NCI-H510A (cell line): ENCODE measurements around the gene TMEM258.

Experiments used
- DNase-seq: peaks from one replicate; lab custom pipeline; 2025; lab: John Stamatoyannopoulos, UW

Gene TMEM258

GRCh38 chr11:61795459-61795858 is 3.1 kb upstream of the TMEM258 start:
- DNase-seq = no peak

DNA sequence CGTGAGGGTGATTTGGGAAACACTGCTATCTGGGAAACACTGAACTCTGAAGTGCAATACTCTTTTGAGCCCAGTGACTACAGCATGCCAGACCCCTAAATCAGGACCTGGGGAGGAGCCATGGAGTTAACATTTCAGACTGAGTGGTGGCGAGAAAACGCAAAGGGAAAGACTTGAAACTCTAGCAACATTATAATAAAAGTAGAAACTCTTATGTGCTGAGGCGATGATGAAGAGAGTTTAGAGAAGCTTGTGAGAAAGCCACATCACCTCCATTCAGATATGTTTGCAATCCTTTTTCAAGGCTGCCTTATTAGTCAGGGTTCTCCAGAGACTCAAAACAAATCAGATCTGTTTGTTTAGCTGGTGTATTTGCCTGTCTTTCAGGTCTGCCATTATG is 2.2 kb upstream of the TMEM258 start:
- DNase-seq = no peak

DNA sequence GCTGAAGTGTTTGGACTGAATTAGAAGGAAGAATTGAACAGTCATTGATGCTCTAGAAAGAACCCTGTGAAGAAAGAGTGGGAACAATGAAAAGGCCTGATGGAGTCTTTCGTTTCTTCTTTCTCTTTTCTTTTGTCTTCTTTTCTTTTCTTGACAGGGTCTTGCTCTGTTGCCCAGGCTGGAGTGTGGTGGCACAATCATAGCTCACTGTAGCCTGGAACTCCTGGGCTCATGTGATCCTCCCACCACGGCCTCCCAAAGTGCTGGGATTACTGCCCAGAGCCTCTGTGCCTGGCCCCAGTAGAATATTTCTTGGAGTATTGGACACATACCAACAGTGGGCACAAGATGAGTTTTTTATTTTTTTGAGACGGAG is 1.4 kb upstream of the TMEM258 start:
- no peak for DNase-seq

- DNase-seq = no peak
Measured at GRCh38 chr11:61793083-61793828, 857 bp upstream of the TMEM258 start.

DNA sequence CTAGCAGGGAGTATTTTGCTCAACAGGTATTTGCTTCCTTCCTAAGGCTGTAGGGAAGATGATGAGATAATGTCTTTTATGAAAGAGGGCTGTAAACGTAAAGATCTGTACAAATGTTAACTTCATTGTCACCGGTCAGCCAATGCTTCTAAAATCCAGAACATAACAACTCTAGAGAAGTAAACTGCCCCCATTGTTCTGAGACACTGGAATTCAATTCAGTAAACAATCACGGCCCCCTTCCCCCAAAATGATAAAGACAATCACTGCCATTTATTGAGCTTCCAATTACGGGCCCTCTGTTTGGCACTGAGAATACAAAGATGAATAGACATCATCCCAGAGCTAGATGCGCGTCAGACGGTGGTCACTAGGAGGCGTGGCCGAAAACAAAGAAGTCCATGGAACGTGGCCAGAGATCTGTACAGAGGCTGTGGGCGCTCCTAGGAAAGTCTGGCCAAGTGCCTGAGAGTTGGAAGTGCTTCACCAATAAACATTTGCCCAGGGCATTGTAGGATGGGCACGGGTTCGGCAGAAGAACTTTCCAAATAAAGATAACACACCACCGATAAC is 576 bp downstream of the TMEM258 start:
- peak; percentile 69 for DNase-seq

DNA sequence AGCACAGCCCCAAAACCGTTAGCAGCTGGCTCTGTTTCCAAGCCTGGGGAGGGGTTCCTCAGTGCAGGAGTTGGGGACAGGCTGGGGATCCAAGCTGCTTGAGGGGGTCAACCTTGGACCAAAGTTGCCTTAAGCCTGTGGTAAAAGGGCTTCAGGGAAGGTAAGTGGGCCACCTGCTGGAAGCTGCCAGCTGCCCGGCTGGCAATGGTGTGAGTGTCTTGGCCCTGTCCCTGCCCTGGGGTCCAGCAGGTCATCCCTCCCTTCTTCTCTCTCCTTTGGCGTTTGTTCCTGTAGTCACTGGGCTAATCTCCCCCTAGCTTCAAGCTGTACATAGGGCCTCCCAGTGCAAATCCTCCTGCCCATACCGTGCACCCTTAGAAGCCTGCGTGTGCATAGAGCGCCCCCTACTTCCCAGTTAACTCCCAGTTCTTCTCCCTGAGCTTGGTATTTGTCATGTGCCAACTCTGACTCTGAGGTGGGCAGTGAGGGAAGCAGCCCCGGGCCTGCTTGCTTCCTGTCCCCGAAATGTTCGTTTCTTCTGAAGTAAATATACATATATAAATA is 4.4 kb downstream of the TMEM258 start:
- DNase-seq = peak; percentile 28

DNA sequence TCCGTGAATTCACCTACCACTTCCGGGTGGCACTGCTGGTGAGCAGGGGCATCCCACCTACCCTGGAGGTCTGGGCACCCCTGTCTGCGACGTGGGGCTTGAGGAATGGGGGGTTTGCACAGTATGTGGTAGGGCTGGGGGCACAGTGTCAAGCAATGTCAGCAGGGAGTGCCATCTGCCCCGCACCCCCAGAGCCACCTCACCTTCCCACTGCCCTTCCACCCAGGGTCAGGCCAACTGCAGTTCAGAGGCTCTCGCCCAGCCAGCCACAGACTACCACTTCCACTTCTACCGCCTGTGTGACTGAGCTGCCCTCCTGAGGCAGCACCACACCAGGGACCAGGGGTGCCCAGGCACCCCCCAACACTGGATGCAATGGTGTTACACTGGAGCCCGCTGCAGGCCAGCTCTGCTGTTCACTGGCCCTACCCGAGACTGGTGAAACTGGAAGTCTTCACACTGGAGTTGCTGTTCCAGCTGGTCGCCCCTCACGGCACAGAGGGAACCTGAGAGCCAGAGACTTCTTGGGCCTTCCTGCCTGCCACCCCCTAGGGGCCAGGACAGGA is 6.5 kb downstream of the TMEM258 start:
- DNase-seq = no peak

DNA sequence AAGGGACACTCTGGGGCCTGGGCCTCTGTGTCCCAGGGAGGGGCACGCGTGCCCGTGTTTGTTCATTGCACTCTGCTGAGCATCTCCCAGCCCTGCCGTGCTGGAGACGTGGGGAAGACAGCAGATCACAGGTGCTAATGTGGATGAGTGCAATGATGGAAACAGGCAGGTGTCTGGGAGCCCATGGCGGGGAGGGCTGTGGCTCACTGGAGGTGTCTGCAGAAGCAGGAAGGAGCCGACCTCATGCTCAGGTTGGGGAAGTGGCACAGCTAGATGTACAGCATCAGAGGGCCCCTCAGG is 7.9 kb downstream of the TMEM258 start:
- DNase-seq = no peak

DNA sequence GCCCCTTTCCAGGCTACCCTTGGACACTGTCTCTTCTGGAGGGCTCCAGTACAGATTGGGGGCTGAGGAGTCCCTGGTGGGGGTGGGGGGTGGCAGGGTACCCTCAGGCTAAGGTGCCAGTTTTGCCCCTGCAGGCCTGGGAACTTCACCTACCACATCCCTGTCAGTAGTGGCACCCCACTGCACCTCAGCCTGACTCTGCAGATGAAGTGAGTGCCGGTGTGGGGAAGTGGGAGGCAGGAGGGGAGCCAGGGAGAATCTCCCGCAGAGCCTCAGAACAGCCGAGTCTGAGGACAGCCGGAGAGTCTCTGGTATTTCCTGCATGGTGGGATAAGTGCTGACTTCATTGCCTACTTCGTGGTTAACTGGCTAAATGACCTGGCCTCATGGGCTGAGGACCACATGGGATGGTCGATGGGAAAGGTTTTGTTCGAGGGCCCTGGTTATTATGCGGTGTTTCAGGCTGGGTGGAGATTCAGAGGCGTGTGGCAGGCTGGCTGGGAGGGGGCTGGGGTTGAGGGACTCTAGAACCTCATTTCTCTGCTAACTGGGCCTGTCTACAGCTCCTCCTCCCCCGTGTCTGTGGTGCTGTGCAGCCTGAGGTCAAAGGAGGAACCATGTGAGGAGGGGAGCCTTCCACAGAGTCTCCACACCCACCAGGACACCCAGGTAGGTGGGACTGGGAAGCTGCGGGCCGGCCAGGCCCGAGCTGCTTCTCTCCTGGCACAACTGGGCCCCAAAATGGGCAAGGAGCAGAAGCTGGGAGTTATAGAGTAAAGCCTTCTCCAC is 8.5 kb downstream of the TMEM258 start:
- DNase-seq = no peak

DNA sequence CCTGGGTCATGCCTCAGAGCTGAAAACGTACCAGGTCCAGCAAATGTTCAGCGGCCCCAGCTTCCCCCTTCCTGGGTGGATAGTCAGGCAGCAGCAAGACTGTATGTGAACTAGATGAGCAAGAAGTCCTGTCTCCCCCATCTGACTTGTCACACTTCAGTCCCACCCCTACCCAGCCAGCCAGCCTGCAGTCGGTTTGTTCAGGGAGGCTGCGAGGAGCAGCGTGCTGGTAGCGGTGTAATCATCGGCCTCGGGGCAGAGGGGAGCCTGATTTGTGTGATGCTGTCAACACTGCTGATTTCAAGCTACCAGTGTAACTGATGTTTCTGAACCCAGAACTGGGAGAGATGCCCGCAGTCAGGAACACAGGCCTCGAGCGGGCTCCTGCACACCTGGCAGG is 9.6 kb downstream of the TMEM258 start:
- no peak for DNase-seq

GRCh38 chr11:61782299-61782698 is 10.1 kb downstream of the TMEM258 start:
- no peak for DNase-seq

DNA sequence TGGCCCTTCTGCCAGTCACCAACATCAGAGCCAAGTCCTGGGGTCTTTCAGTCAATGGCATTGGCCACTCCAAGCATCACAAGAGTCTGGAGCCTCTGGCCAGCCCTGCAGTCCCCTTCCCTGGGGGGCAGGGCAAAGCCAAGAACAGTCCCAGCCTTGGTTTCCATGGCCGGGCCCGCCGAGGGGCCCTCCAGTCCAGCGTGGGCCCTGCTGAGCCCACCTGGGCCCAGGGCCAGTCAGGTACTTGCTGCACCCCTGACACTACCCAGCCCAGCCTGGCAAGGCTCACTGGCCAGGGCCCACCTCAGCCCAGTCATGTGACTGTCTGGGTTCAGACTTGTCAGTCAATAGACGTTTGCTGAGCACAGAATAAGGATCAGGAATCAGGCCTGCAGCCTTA is 10.8 kb downstream of the TMEM258 start:
- DNase-seq = no peak

DNA sequence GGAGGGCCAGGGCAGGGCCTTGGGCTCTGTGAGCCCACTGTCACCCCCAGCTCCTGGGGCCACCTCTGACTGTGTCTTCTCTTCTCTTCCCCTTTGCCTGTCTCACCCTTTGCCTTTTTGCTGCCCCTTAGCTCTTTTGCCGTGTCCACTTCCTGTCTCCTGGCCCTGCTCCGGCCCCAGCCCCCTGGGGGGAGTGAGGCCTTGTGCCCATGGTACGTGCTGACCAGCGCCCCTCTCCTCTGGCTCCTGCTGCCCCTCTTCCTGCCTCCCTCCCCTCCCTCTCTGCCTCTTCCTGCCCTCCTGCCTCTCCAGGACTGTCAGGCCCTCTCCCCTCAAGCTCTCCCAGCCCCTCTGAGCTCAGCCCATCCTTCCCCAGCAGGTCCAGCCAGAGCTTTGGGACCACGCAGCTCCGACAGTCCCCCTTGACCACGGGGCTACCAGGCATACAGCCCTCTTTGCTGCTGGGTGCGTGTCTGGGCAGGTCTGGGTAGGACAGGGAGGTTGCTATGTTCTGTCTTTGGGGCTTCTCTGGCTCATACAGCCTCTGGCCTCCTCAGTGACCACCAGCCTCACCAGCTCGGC is 11.7 kb downstream of the TMEM258 start:
- no peak for DNase-seq

- no peak for DNase-seq
Measured at GRCh38 chr11:61779666-61780525, 12.5 kb downstream of the TMEM258 start.

- no peak for DNase-seq
Measured at GRCh38 chr11:61778920-61779650, 13.3 kb downstream of the TMEM258 start.

- no peak for DNase-seq
Measured at GRCh38 chr11:61778357-61778886, 14.0 kb downstream of the TMEM258 start.

DNA sequence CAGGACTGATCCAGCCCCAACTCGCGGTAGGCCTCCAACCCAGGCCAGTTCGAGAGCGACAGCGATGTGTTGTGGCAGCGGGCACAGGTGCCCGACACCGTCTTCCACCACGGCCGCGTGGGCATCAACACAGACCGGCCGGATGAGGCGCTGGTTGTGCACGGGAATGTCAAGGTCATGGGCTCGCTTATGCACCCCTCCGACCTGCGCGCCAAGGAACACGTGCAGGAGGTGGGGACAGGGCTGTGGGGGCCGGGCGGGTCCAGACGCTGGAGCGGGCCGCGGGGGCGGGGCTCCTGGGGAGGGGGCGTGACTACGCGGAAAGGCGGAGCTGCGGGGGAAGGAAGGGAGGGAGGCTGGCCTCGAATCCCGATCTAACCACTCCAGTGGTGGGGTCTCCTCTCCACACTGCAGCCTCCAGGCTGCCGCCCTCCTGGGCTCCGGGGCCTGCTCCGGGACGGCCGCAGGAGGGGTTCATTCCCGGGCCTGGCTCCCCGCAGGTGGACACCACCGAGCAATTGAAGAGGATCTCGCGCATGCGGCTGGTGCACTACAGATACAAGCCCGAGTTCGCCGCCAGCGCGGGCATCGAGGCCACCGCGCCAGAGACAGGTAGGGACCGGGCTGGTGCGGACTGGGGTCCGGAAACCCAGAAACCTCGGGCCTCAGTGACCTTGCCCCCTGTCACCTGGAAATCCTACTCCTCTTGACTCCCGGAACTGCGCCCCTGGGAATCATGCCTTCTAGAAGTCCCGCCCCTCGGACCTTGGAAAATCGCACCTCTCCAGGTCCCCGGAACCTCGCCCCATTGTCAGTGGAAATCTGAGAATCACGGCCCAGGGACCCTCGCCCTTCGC is 14.9 kb downstream of the TMEM258 start:
- DNase-seq = no peak

DNA sequence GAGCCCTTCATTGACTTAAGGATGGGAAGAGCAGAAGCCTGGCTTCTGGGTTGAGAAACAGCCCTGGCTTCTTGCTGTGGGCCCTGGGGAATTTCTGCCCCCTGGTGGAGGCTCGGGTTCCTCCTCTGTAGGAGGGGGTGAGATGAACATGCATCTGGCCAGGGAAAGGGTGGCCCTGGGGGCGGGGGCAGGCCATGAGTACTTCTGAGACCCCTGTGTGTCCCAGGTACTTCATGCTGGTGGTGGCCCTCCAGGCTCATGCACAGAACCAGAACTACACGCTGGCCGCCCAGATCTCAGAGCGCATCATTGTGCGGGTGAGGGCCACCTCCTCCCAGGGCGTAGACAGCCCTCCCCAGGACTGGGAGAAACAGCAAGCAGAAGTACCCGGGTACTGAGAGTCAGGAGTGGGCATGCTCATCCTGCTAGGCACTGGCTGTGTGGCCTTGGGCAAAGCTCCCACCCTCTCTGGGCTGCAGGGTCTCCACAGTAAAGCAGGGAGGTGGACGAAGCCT is 15.8 kb downstream of the TMEM258 start:
- no peak for DNase-seq
